GOT3 (cell line): ENCODE data around the gene YPEL1.
"Not testable (repeated sequence)": the region's sequence is repeated elsewhere in the genome, so short reads cannot be mapped to it uniquely, and the experiment has no call there.

Experiments
- DNase-seq: peaks from one replicate; lab custom pipeline; 2025; ENCODE audit warnings: mixed read lengths; lab: John Stamatoyannopoulos, UW

Gene YPEL1

GRCh38 chr22:21721195-21721852 is 14.3 kb downstream of the YPEL1 start:
- not testable (repeated sequence) for DNase-seq

- not testable (repeated sequence) for DNase-seq
Observed at GRCh38 chr22:21720191-21720859, 15.3 kb downstream of the YPEL1 start.

- no peak for DNase-seq
Observed at GRCh38 chr22:21719024-21719423, 16.6 kb downstream of the YPEL1 start.

- DNase-seq = no peak
Observed at GRCh38 chr22:21718499-21718898, 17.1 kb downstream of the YPEL1 start.

- not testable (repeated sequence) for DNase-seq
Observed at GRCh38 chr22:21716395-21717122, 19.0 kb downstream of the YPEL1 start.

- no peak for DNase-seq
Observed at GRCh38 chr22:21714786-21715185, 20.8 kb downstream of the YPEL1 start.

GRCh38 chr22:21714059-21714770 is 21.4 kb downstream of the YPEL1 start:
- no peak for DNase-seq

- DNase-seq = no peak
Observed at GRCh38 chr22:21713428-21714058, 22.1 kb downstream of the YPEL1 start.

GRCh38 chr22:21712751-21713427 is 22.7 kb downstream of the YPEL1 start:
- DNase-seq = no peak

- DNase-seq = no peak
Observed at GRCh38 chr22:21711851-21712250, 23.7 kb downstream of the YPEL1 start.

GRCh38 chr22:21710156-21710555 is 25.4 kb downstream of the YPEL1 start:
- no peak for DNase-seq

- no peak for DNase-seq
Observed at GRCh38 chr22:21709688-21710087, 25.9 kb downstream of the YPEL1 start.

- DNase-seq = no peak
Observed at GRCh38 chr22:21708960-21709359, 26.6 kb downstream of the YPEL1 start.

GRCh38 chr22:21707677-21708076 is 27.9 kb downstream of the YPEL1 start:
- DNase-seq = no peak

- DNase-seq = no peak
Observed at GRCh38 chr22:21703684-21704316, 31.8 kb downstream of the YPEL1 start.

GRCh38 chr22:21702700-21703683 is 32.6 kb downstream of the YPEL1 start:
- no peak for DNase-seq

GRCh38 chr22:21702094-21702493 is 33.5 kb downstream of the YPEL1 start:
- no peak for DNase-seq

GRCh38 chr22:21701384-21701971 is 34.1 kb downstream of the YPEL1 start:
- DNase-seq = no peak

GRCh38 chr22:21700822-21701221 is 34.8 kb downstream of the YPEL1 start:
- DNase-seq = no peak
